Vagina (tissue), 2 donors: ENCODE measurements around the gene TP53RK.

Experiments used
- POLR2AphosphoS5 ChIP-seq, 2 donors: sonication (generic); formaldehyde crosslinking; IDR thresholded peaks; one replicate each; pipeline ENCODE4 v1.9.0; 2017; ENCODE audit warnings: antibody characterized with exemption in 2 of 2, mild to moderate bottlenecking in 2 of 2, low read depth in 1 of 2; ENCODE audit not compliant: insufficient read depth in 1 of 2
- TF ChIP-seq, protein P1 (sequence below), 3 experiments: fragments of 450-650 bp in 2 of 3; fragments of 200-600 bp in 1 of 3; sonication (generic) in 1 of 3; IDR thresholded peaks; one replicate each; pipeline ENCODE4 v1.5.1; 2017 to 2019; ENCODE audit warnings: antibody characterized with exemption in 3 of 3, mild to moderate bottlenecking in 2 of 3, moderate library complexity in 2 of 3

DNA sequence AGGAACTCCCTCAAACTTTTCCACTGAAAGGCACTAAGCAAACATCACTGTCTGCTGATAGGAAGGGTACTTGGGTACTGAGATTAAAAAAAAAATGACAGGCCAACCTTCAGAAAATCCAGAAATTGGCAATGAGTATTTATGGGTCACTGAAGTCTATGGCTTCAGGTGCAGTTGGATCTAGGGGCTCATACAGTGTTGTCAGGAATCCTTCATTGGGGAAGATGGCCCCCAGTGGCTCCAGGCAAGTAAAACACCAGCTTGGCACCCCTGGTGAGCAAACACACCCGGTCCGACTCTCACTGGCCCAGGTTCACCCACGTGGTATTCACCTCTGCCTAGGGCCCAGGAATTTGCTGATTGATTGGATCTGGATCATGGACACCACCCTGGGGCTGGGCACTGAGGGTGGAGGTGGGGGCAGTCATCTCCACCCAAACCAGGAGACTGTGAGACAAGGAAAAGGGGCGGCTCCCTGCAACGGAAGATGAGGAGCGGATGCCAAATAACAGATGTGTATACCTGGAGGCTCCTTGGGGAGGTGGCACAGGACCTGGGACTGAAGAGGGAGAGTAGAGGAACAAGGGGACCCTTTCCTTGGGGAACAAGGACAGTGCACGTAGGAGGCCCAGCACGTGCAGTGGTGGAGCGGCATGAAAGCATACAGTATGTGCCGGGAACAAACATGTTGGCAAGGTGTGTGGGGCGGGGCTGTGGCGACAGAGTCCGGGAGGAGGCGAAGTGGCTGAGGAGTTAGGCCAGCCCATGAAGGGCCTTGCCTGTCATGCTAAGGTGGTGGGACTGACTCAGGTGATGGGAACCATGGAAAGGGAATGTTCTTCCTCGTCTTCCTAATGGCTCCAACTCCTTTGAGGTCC, 25.0 kb upstream of the TP53RK start:
- TF ChIP-seq, protein P1, sequence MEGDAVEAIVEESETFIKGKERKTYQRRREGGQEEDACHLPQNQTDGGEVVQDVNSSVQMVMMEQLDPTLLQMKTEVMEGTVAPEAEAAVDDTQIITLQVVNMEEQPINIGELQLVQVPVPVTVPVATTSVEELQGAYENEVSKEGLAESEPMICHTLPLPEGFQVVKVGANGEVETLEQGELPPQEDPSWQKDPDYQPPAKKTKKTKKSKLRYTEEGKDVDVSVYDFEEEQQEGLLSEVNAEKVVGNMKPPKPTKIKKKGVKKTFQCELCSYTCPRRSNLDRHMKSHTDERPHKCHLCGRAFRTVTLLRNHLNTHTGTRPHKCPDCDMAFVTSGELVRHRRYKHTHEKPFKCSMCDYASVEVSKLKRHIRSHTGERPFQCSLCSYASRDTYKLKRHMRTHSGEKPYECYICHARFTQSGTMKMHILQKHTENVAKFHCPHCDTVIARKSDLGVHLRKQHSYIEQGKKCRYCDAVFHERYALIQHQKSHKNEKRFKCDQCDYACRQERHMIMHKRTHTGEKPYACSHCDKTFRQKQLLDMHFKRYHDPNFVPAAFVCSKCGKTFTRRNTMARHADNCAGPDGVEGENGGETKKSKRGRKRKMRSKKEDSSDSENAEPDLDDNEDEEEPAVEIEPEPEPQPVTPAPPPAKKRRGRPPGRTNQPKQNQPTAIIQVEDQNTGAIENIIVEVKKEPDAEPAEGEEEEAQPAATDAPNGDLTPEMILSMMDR (IDR thresholded peaks at IDR 0.05) = no peak
- no peak for TF ChIP-seq POLR2AphosphoS5 (IDR thresholded peaks at IDR 0.05; ENCODE audit: insufficient read depth in 1 of 2, low read depth in 1 of 2)
